ENCODE results near the gene UBE3D. TPM values are rescaled to one million over a fixed set of nuclear protein-coding genes. Genes with fewer than 3 reads are reported as not detected.

The UBE3D gene
- total and polyA plus RNA-seq, 2 experiments from 2014 or later: 7.3 to 11.4 TPM

DNA sequence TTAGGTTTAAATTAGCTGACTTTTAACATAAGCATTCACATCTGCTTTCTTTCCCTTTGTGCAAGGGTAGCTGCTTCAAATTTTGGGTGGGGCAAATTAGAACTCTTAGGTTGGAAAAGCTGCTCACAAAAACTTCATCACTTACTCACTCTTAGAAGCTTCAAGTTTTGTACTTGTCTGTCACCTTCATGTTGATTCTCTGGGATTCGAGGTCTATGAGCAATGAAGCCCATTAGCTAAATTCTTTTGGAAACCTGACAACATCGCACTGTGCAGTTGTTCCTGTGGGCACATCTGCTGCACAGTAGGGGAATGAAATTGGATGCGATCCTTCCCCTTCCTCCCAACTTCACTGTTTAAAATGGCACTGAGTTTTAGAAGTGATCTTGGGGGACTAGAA is 156.1 kb downstream of the UBE3D start:
- Histone ChIP-seq H3K9me2 (replicated peaks; ENCODE audit: insufficient read depth) (no peaks in the 10 kb centered on the region), H3K4me3 (no peak overlapping the region), H3K4me2 (no peak overlapping the region), H3K27me3 (no peaks in the 10 kb centered on the region), H3K79me2 (no peaks in the 10 kb centered on the region), H3K36me3 (replicated peaks; ENCODE audit: insufficient read depth, low read depth) (no peaks in the 10 kb centered on the region), H4K20me1 (ENCODE audit: insufficient read depth, poor library complexity, severe bottlenecking) (no peaks in the 10 kb centered on the region), H3K27ac (peak overlapping the region; percentile 24), H2AFZ (no peak overlapping the region), H3K9me3 (ENCODE audit: low read depth) (no peaks in the 10 kb centered on the region), H3K4me1 (ENCODE audit: insufficient read depth) (peaks cover 27% of the 10 kb centered on the region)
- no peak for DNase-seq (ENCODE audit: low spot score)
- WGBS (ENCODE audit: low lambda C conversion rate, missing lambda C conversion rate): 85% methylated on average over 3 of the region's 3 CpGs
- no peak for TF ChIP-seq EZH2 (IDR thresholded peaks at IDR 0.05; ENCODE audit: borderline replicate concordance)
- no peak for TF ChIP-seq EZH2phosphoT487 (IDR thresholded peaks at IDR 0.05; ENCODE audit: low read depth, severe bottlenecking, unreplicated experiment)
- TF ChIP-seq, protein P1, sequence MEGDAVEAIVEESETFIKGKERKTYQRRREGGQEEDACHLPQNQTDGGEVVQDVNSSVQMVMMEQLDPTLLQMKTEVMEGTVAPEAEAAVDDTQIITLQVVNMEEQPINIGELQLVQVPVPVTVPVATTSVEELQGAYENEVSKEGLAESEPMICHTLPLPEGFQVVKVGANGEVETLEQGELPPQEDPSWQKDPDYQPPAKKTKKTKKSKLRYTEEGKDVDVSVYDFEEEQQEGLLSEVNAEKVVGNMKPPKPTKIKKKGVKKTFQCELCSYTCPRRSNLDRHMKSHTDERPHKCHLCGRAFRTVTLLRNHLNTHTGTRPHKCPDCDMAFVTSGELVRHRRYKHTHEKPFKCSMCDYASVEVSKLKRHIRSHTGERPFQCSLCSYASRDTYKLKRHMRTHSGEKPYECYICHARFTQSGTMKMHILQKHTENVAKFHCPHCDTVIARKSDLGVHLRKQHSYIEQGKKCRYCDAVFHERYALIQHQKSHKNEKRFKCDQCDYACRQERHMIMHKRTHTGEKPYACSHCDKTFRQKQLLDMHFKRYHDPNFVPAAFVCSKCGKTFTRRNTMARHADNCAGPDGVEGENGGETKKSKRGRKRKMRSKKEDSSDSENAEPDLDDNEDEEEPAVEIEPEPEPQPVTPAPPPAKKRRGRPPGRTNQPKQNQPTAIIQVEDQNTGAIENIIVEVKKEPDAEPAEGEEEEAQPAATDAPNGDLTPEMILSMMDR (IDR thresholded peaks at IDR 0.05; ENCODE audit: poor library complexity): no peak

GRCh38 chr6:82908661-82909060 is 157.0 kb downstream of the UBE3D start:
- no peaks in the 10 kb centered on the region for H3K36me3 ChIP-seq (replicated peaks; ENCODE audit: insufficient read depth, low read depth)
- no peaks in the 10 kb centered on the region for H3K27me3 ChIP-seq
- no peaks in the 10 kb centered on the region for H4K20me1 ChIP-seq (ENCODE audit: insufficient read depth, poor library complexity, severe bottlenecking)
- no peaks in the 10 kb centered on the region for H3K9me2 ChIP-seq (replicated peaks; ENCODE audit: insufficient read depth)
- peaks cover 27% of the 10 kb centered on the region for H3K4me1 ChIP-seq (ENCODE audit: insufficient read depth)
- no peak for TF ChIP-seq EZH2phosphoT487 (IDR thresholded peaks at IDR 0.05; ENCODE audit: low read depth, severe bottlenecking, unreplicated experiment)
- TF ChIP-seq EZH2 (IDR thresholded peaks at IDR 0.05; ENCODE audit: borderline replicate concordance): no peak
- TF ChIP-seq, protein P1 (IDR thresholded peaks at IDR 0.05; ENCODE audit: poor library complexity): no peak
- no peak overlapping the region for H3K4me2 ChIP-seq
- no peak overlapping the region for H2AFZ ChIP-seq
- no peaks in the 10 kb centered on the region for H3K79me2 ChIP-seq
- WGBS (ENCODE audit: low lambda C conversion rate, missing lambda C conversion rate): 53% methylated on average over 2 of the region's 2 CpGs
- DNase-seq (ENCODE audit: low spot score): peak; percentile 60
- peak overlapping the region; percentile 54 for H3K27ac ChIP-seq
- H3K9me3 ChIP-seq (ENCODE audit: low read depth): no peaks in the 10 kb centered on the region
- H3K4me3 ChIP-seq: no peak overlapping the region

GRCh38 chr6:82906951-82907350 is 158.7 kb downstream of the UBE3D start:
- peaks cover 27% of the 10 kb centered on the region for H3K4me1 ChIP-seq (ENCODE audit: insufficient read depth)
- DNase-seq (ENCODE audit: low spot score): peak; percentile 16
- WGBS (ENCODE audit: low lambda C conversion rate, missing lambda C conversion rate): 52% methylated on average over 1 of the region's 1 CpG
- no peak overlapping the region for H3K27ac ChIP-seq
- H3K4me3 ChIP-seq: no peak overlapping the region
- no peak overlapping the region for H3K4me2 ChIP-seq
- no peaks in the 10 kb centered on the region for H4K20me1 ChIP-seq (ENCODE audit: insufficient read depth, poor library complexity, severe bottlenecking)
- no peaks in the 10 kb centered on the region for H3K27me3 ChIP-seq
- H3K9me2 ChIP-seq (replicated peaks; ENCODE audit: insufficient read depth): no peaks in the 10 kb centered on the region
- TF ChIP-seq EZH2phosphoT487 (IDR thresholded peaks at IDR 0.05; ENCODE audit: low read depth, severe bottlenecking, unreplicated experiment) (no peak), EZH2 (IDR thresholded peaks at IDR 0.05; ENCODE audit: borderline replicate concordance) (no peak)
- H3K79me2 ChIP-seq: no peaks in the 10 kb centered on the region
- H3K36me3 ChIP-seq (replicated peaks; ENCODE audit: insufficient read depth, low read depth): no peaks in the 10 kb centered on the region
- H3K9me3 ChIP-seq (ENCODE audit: low read depth): no peaks in the 10 kb centered on the region
- peak overlapping the region; percentile 5 for H2AFZ ChIP-seq

GRCh38 chr6:82906489-82906888 is 159.2 kb downstream of the UBE3D start:
- H3K27me3 ChIP-seq: no peaks in the 10 kb centered on the region
- no peak overlapping the region for H3K27ac ChIP-seq
- TF ChIP-seq EZH2 (IDR thresholded peaks at IDR 0.05; ENCODE audit: borderline replicate concordance): no peak
- TF ChIP-seq EZH2phosphoT487 (IDR thresholded peaks at IDR 0.05; ENCODE audit: low read depth, severe bottlenecking, unreplicated experiment): no peak
- TF ChIP-seq, protein P1 (IDR thresholded peaks at IDR 0.05; ENCODE audit: poor library complexity): no peak
- H3K4me3 ChIP-seq: no peak overlapping the region
- H3K4me2 ChIP-seq: no peak overlapping the region
- H3K9me2 ChIP-seq (replicated peaks; ENCODE audit: insufficient read depth): no peaks in the 10 kb centered on the region
- no peaks in the 10 kb centered on the region for H3K36me3 ChIP-seq (replicated peaks; ENCODE audit: insufficient read depth, low read depth)
- DNase-seq (ENCODE audit: low spot score): peak; percentile 25
- H4K20me1 ChIP-seq (ENCODE audit: insufficient read depth, poor library complexity, severe bottlenecking): no peaks in the 10 kb centered on the region
- H2AFZ ChIP-seq: peak overlapping the region; percentile 5
- no peaks in the 10 kb centered on the region for H3K79me2 ChIP-seq
- H3K9me3 ChIP-seq (ENCODE audit: low read depth): no peaks in the 10 kb centered on the region
- H3K4me1 ChIP-seq (ENCODE audit: insufficient read depth): peaks cover 27% of the 10 kb centered on the region
